Testis (tissue), 2 donors: ENCODE data around the gene TSSK3.

ENCODE experiments used
- CTCF ChIP-seq, 3 experiments: fragments of 450-650 bp in 2 of 3; fragments of 200-600 bp in 1 of 3; sonication (generic) in 1 of 3; IDR thresholded peaks; one replicate each; pipeline ENCODE4 v1.5.1; 2016 to 2019; ENCODE audit warnings: antibody characterized with exemption in 3 of 3, mild to moderate bottlenecking in 2 of 3, moderate library complexity in 1 of 3
- POLR2A ChIP-seq: fragments of 450-650 bp; IDR thresholded peaks from one replicate; pipeline ENCODE4 v1.6.1; 2017; ENCODE audit warnings: antibody characterized with exemption, mild to moderate bottlenecking, moderate library complexity

DNA sequence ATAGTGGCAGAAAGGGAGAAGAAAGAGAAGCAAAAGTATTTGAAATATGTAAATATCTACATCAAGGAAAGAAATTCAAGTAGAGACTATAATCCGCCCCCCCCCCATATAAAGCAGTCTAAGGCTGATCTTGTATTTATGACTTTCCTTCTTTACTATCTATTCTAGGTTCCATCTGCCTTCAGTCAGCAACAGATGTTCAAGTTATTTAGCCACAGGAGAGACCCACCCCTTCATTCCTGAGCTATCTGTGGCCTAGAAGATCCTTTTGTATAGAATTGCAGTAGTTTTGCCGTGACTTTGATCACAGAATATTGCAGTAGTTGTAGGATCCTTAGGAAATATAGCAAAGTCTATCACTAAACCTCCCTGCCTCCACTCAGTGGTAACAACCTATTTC, 42.6 kb downstream of the TSSK3 start:
- TF ChIP-seq CTCF (IDR thresholded peaks at IDR 0.05) (no peak), POLR2A (no peak)
